Measurements from ENCODE around the gene RGS6. TPM values are rescaled to one million over a fixed set of nuclear protein-coding genes. Genes with fewer than 3 reads are reported as not detected.

RGS6 gene
- polyA plus RNA-seq, 3 donors: not detected

GRCh38 chr14:72275242-72275641, 343.0 kb downstream of the RGS6 start:
- Mint-ChIP-seq H3K4me1 (peaks cover 19% of the 10 kb centered on the region), H3K4me3 (no peak overlapping the region), H3K27me3 (ENCODE audit: low read depth in 3 of 3) (no peaks in the 10 kb centered on the region), H3K27ac (no peak overlapping the region), H3K36me3 (no peaks in the 10 kb centered on the region), H3K9me3 (peaks cover 1 to 8% (median 6%) of the 10 kb centered on the region in 7 donors)
- Histone ChIP-seq H3K9me3 (replicated peaks in 1 of 2; ENCODE audit: control insufficient read depth in 1 of 2, insufficient read depth in 1 of 2, low read length in 2 of 2) (no peaks in the 10 kb centered on the region), H3K36me3 (replicated peaks in 1 of 2; ENCODE audit: control insufficient read depth in 1 of 2, insufficient read depth in 2 of 2, low read length in 2 of 2) (no peaks in the 10 kb centered on the region), H3K4me2 (replicated peaks; ENCODE audit: extremely low read depth, low read length, poor library complexity, severe bottlenecking) (no peak overlapping the region), H2AFZ (ENCODE audit: insufficient read depth, low read depth, low read length, poor library complexity, severe bottlenecking) (no peak overlapping the region), H3K4me1 (ENCODE audit: control insufficient read depth in 1 of 2, insufficient read depth in 2 of 2, low read length in 2 of 2) (peaks cover 0 to 15% of the 10 kb centered on the region in 2 donors), H4K20me1 (ENCODE audit: insufficient read depth, low read length) (no peaks in the 10 kb centered on the region), H3K79me2 (ENCODE audit: insufficient read depth, low read length) (no peaks in the 10 kb centered on the region), H3K9ac (ENCODE audit: insufficient read depth, low read length, poor library complexity, severe bottlenecking) (no peak overlapping the region), H3K27ac (ENCODE audit: low read depth in 1 of 2, low read length in 2 of 2) (no peak overlapping the region), H3K27me3 (ENCODE audit: control insufficient read depth in 2 of 2, insufficient read depth in 2 of 2, low read length in 2 of 2) (no peaks in the 10 kb centered on the region), H3K4me3 (replicated peaks in 1 of 3; ENCODE audit: low read depth in 2 of 3, low read length in 3 of 3) (no peak overlapping the region)
- WGBS (ENCODE audit: insufficient coverage): 100% methylated on average over 1 of the region's 1 CpG
- no peak for DNase-seq
- intact Hi-C loops (cut with micrococcal nuclease): no loop called here
- no peak for TF ChIP-seq CTCF (IDR thresholded peaks at IDR 0.05)

GRCh38 chr14:72278316-72278715, 346.1 kb downstream of the RGS6 start:
- Mint-ChIP-seq H3K27me3 (ENCODE audit: low read depth in 3 of 3) (no peaks in the 10 kb centered on the region), H3K36me3 (peaks cover 0 to 5% of the 10 kb centered on the region in 2 donors), H3K27ac (no peak overlapping the region), H3K4me3 (no peak overlapping the region), H3K9me3 (peaks cover 5 to 19% (median 12%) of the 10 kb centered on the region in 7 donors), H3K4me1 (peaks cover 26% of the 10 kb centered on the region)
- no peak for DNase-seq
- intact Hi-C loops (cut with micrococcal nuclease): no loop called here
- WGBS (ENCODE audit: insufficient coverage): no CpG with 5 or more reads among the region's 3 CpGs
- no peak for TF ChIP-seq CTCF (IDR thresholded peaks at IDR 0.05)
- no peaks in the 10 kb centered on the region for H4K20me1 ChIP-seq (ENCODE audit: insufficient read depth, low read length)
- no peaks in the 10 kb centered on the region for H3K27me3 ChIP-seq (ENCODE audit: control insufficient read depth in 2 of 2, insufficient read depth in 2 of 2, low read length in 2 of 2)
- H3K27ac ChIP-seq (ENCODE audit: low read depth in 1 of 2, low read length in 2 of 2): no peak overlapping the region
- H3K4me2 ChIP-seq (replicated peaks; ENCODE audit: extremely low read depth, low read length, poor library complexity, severe bottlenecking): no peak overlapping the region
- no peak overlapping the region for H3K4me3 ChIP-seq (replicated peaks in 1 of 3; ENCODE audit: low read depth in 2 of 3, low read length in 3 of 3)
- peaks cover 2 to 3% of the 10 kb centered on the region in 2 donors for H3K9me3 ChIP-seq (replicated peaks in 1 of 2; ENCODE audit: control insufficient read depth in 1 of 2, insufficient read depth in 1 of 2, low read length in 2 of 2)
- H2AFZ ChIP-seq (ENCODE audit: insufficient read depth, low read depth, low read length, poor library complexity, severe bottlenecking): no peak overlapping the region
- no peak overlapping the region for H3K9ac ChIP-seq (ENCODE audit: insufficient read depth, low read length, poor library complexity, severe bottlenecking)
- H3K79me2 ChIP-seq (ENCODE audit: insufficient read depth, low read length): no peaks in the 10 kb centered on the region
- no peaks in the 10 kb centered on the region for H3K36me3 ChIP-seq (replicated peaks in 1 of 2; ENCODE audit: control insufficient read depth in 1 of 2, insufficient read depth in 2 of 2, low read length in 2 of 2)
- H3K4me1 ChIP-seq (ENCODE audit: control insufficient read depth in 1 of 2, insufficient read depth in 2 of 2, low read length in 2 of 2): peaks cover 0 to 21% of the 10 kb centered on the region in 2 donors
